BJ (cell line): ENCODE results near the gene SCIN. TPM values are rescaled to one million over a fixed set of nuclear protein-coding genes. Genes with fewer than 3 reads are reported as not detected.

Experiments used
- CTCF ChIA-PET: fragments of 350-600 bp; formaldehyde crosslinking; extraction: SDS; loops from one replicate; lab custom pipeline; 2021; ENCODE audit warnings: antibody characterized with exemption, inconsistent platforms; lab: Yijun Ruan, JAX
- POLR2A ChIA-PET: fragments of 300-600 bp; sonication (Branson Sonifier 250); formaldehyde crosslinking; extraction: SDS; loops from one replicate; lab custom pipeline; 2021; ENCODE audit warnings: antibody characterized with exemption; lab: Charles Lee
- DNase-seq: peaks from one replicate; pipeline ENCODE4 v3.0.0-alpha.2; 2011; ENCODE audit warnings: low read depth
- H3K27me3 ChIP-seq: 2 replicates; pipeline ENCODE4 v1.6.0; 2011; ENCODE audit warnings: low read length; ENCODE audit not compliant: control insufficient read depth, insufficient read depth
- H3K36me3 ChIP-seq: 2 replicates; pipeline ENCODE4 v1.5.1; 2011; ENCODE audit warnings: low read length; ENCODE audit not compliant: control insufficient read depth, insufficient read depth
- H3K4me3 ChIP-seq: 2 replicates; pipeline ENCODE4 v1.5.1; 2011; ENCODE audit warnings: low read depth, mild to moderate bottlenecking, control low read depth, low read length
- polyA plus RNA-seq: library from polyadenylated mRNA; depleted of rRNA; stranded (reverse); fragments of >200 nt; gene quantifications from 2 replicates; pipeline ENCODE4 v1.2.3, GENCODE V29; 2011
- TF ChIP-seq, protein P1 (sequence below): IDR thresholded peaks from 2 replicates; pipeline ENCODE4 v1.5.1; 2011; ENCODE audit warnings: low read depth, mild to moderate bottlenecking, control low read depth, inconsistent platforms, low read length, moderate library complexity; ENCODE audit not compliant: insufficient read depth

Gene SCIN
- polyA plus RNA-seq, 1 experiment, result 0.06 TPM

GRCh38 chr7:12607134-12607533 lies 36.6 kb downstream of the SCIN start:
- POLR2A ChIA-PET, result no interaction called here
- H3K36me3 ChIP-seq, result no peaks in the 10 kb centered on the region

DNA sequence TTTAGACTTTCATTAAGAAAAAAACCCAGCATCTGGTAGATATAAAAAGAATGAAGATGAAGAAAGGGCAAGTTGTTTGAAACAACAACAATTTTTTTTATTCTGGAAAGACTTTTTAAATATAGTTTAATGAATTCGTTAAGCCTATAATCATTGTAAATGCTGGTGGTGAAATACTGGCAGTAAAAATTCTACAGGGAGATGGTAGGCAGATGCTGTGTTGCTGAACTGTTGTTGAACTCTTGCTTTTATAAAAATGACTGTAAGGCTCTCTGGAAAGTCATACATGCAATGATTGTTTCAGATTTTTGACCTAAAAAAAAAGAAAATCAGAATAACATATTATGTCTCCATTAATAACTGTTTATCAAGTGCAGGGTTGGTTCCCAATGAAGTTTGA lies 39.0 kb downstream of the SCIN start:
- ChIA-PET POLR2A (no interaction called here), CTCF (no interaction called here)
- no peak overlapping the region for H3K4me3 ChIP-seq
- TF ChIP-seq, protein P1, sequence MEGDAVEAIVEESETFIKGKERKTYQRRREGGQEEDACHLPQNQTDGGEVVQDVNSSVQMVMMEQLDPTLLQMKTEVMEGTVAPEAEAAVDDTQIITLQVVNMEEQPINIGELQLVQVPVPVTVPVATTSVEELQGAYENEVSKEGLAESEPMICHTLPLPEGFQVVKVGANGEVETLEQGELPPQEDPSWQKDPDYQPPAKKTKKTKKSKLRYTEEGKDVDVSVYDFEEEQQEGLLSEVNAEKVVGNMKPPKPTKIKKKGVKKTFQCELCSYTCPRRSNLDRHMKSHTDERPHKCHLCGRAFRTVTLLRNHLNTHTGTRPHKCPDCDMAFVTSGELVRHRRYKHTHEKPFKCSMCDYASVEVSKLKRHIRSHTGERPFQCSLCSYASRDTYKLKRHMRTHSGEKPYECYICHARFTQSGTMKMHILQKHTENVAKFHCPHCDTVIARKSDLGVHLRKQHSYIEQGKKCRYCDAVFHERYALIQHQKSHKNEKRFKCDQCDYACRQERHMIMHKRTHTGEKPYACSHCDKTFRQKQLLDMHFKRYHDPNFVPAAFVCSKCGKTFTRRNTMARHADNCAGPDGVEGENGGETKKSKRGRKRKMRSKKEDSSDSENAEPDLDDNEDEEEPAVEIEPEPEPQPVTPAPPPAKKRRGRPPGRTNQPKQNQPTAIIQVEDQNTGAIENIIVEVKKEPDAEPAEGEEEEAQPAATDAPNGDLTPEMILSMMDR, result no peak
- H3K36me3 ChIP-seq, result no peaks in the 10 kb centered on the region
- H3K27me3 ChIP-seq, result no peaks in the 10 kb centered on the region
- peak; percentile 9 for DNase-seq

More at GRCh38 chr7:12607134-12607533, 36.6 kb downstream of the SCIN start:
- TF ChIP-seq, protein P1, result no peak
- DNase-seq, result no peak
- CTCF ChIA-PET, result interaction anchor here (1.2 kb wide), 1 partner anchor 14 kb away, joined by 3 read pairs; no protein-coding TSS in a partner anchor
- Histone ChIP-seq H3K27me3 (no peaks in the 10 kb centered on the region), H3K4me3 (no peak overlapping the region)

GRCh38 chr7:12610899-12611298 lies 40.4 kb downstream of the SCIN start:
- CTCF ChIA-PET, result interaction anchor here (1.3 to 2.7 kb wide), 2 partner anchors 12 to 16 kb away, joined by 3 to 12 read pairs; no protein-coding TSS in a partner anchor

DNA sequence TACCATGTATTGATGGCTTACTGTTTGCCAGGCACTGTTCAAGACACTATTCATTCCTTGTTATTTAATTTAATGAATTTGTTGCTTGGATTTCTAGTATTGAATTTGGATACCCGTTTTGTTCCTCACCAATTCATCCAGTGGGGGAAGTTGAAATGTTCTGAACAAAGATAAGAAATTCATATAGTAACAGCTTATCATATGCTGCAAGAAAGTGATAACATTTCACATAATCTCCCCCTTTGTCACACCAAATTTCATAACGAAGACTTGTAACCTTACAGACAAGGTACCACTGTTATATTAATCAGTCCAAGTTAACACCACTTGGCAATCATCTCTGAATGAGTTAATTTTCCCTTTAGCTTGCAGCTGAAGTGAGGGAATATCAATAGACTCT lies 42.1 kb downstream of the SCIN start:
- Histone ChIP-seq H3K27me3 (no peaks in the 10 kb centered on the region), H3K36me3 (no peaks in the 10 kb centered on the region), H3K4me3 (no peak overlapping the region)
- ChIA-PET CTCF (interaction anchor here (2.7 kb wide), 1 partner anchor 10 kb away, joined by 12 read pairs; no protein-coding TSS in a partner anchor), POLR2A (no interaction called here)
- TF ChIP-seq, protein P1, result no peak
- DNase-seq, result no peak

More at GRCh38 chr7:12610899-12611298, 40.4 kb downstream of the SCIN start:
- Histone ChIP-seq H3K36me3 (no peaks in the 10 kb centered on the region), H3K27me3 (no peaks in the 10 kb centered on the region), H3K4me3 (no peak overlapping the region)
- POLR2A ChIA-PET, result no interaction called here
- DNase-seq, result no peak
- TF ChIP-seq, protein P1, result no peak

- CTCF ChIA-PET, result interaction anchor here (1.8 kb wide), 1 partner anchor 95 kb away, joined by 6 read pairs; no protein-coding TSS in a partner anchor
- no peak overlapping the region for H3K4me3 ChIP-seq
- no peak for DNase-seq
- H3K27me3 ChIP-seq, result no peaks in the 10 kb centered on the region
- TF ChIP-seq, protein P1, result no peak
- POLR2A ChIA-PET, result no interaction called here
- no peaks in the 10 kb centered on the region for H3K36me3 ChIP-seq
These were observed 49.0 kb downstream of the SCIN start for GRCh38 chr7:12619461-12620069.
